GM12892 (cell line): ENCODE measurements around the gene APOBR.
"Not testable (repeated sequence)": the region's sequence is repeated elsewhere in the genome, so short reads cannot be mapped to it uniquely, and the experiment has no call there.

ENCODE experiments used
- DNase-seq: peaks from one replicate; pipeline ENCODE4 v3.0.0; 2011; ENCODE audit not compliant: insufficient read length
- FAIRE-seq: peaks from 2 replicates; lab custom pipeline; 2011; peaks lifted over from hg19 to GRCh38; lab: Jason Lieb, UNC
- POLR2A ChIP-seq: IDR thresholded peaks from 2 replicates; pipeline ENCODE4 v1.6.1; 2011; ENCODE audit warnings: low read depth, low read length, control low read depth
- POLR2AphosphoS5 ChIP-seq: IDR thresholded peaks from 2 replicates; pipeline ENCODE4 v1.6.1; 2011; ENCODE audit warnings: low read depth, low read length, control low read depth
- TAF1 ChIP-seq: IDR thresholded peaks from 2 replicates; pipeline ENCODE4 v1.6.1; 2011; ENCODE audit warnings: low read depth, mild to moderate bottlenecking, control low read depth, low read length, borderline replicate concordance

APOBR gene

DNA sequence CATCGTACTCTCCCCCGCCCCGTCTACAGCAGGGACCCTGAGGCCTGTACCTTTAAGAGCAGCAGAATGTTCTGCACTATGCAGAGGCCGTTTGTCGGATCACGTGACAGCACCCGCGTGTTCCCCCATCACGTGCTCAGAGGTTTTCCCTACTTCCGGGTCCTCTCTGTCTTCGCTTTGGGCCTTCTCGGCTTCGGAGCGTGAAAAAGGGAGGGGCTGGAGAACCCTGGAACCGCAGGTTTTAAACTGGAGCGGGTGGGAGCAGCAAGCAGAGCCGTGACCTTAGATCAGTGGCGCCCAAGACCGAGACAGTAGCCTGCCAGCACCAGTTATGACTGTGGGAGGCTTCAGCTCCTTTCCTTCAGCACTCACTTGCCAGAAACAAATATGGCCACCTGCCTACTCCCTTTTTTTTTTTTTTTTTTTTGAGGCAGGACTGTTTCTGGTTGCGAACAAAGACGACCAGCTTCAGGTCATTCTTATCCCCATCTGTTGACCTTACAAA lies 2.4 kb upstream of the APOBR start, which contains the start of gene CLN3:
CLN3 (minus strand) TSS at position 105 of the 505 bp plus-strand sequence. CDS start 315 bp downstream, outside the sequence.
- FAIRE-seq, result peak; percentile 86
- TF ChIP-seq POLR2A (peak; percentile 46; the same call in 1 of the 2 replicates), TAF1 (no peak), POLR2AphosphoS5 (no peak)

DNA sequence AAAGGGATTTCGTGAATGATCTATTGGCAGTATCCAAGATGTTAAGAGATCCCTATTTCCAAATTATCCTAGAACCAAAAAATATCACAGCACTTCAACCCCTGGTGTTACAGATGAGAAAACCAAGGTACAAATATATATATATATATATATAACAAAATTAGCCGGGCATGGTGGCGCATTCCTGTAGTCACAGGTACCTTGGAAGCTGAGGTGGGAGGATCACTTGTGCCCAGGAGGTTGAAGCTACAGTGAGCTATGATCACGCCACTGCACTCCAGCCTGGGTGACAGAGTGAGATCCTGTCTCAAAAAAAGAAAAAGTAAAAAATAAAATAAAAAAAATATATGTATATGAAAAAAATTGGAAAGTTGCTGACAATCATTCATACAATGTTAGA lies 1.9 kb upstream of the APOBR start:
- TF ChIP-seq POLR2AphosphoS5 (no peak), TAF1 (no peak), POLR2A (no peak)
- FAIRE-seq, result no peak
- no peak for DNase-seq

More for the DNA sequence above, 2.4 kb upstream of the APOBR start, which contains the start of gene CLN3:
- peak; percentile 87 for DNase-seq

DNA sequence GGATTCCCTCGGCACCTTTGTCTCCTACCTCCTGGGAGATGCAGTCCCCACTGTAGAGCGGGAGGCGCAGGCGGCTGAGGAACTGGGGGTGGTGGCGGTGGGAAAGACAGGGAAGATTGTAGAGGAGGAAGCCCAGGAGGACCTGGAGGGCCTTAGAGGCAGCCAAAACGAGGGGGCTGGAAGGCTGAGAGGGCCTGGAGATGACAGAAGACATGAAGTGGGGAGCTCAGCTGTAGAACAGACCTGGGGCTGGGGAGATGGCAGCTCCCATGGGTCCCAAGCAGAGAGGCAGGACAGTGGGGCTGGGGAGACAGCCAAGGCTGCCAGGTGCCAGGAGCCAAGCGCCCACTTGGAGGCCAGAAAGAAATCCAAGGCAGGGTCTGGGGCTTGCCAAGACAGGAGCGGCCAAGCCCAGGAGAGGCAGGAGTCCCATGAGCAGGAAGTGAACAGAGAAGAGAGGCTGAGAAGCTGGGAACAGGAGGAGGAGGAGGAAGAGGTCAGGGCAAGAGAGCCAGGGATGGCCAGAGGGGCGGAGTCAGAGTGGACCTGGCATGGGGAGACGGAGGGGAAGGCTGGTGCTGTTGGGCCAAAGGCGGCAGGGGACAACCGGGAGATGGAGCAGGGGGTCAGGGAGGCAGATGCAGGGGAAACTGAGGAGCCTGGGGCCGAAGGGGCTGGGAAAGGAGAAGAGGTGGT lies 803 bp downstream of the APOBR start:
- no peak for TF ChIP-seq TAF1
- TF ChIP-seq POLR2AphosphoS5, result no peak
- TF ChIP-seq POLR2A, result no peak
- no peak for FAIRE-seq
- no peak for DNase-seq

DNA sequence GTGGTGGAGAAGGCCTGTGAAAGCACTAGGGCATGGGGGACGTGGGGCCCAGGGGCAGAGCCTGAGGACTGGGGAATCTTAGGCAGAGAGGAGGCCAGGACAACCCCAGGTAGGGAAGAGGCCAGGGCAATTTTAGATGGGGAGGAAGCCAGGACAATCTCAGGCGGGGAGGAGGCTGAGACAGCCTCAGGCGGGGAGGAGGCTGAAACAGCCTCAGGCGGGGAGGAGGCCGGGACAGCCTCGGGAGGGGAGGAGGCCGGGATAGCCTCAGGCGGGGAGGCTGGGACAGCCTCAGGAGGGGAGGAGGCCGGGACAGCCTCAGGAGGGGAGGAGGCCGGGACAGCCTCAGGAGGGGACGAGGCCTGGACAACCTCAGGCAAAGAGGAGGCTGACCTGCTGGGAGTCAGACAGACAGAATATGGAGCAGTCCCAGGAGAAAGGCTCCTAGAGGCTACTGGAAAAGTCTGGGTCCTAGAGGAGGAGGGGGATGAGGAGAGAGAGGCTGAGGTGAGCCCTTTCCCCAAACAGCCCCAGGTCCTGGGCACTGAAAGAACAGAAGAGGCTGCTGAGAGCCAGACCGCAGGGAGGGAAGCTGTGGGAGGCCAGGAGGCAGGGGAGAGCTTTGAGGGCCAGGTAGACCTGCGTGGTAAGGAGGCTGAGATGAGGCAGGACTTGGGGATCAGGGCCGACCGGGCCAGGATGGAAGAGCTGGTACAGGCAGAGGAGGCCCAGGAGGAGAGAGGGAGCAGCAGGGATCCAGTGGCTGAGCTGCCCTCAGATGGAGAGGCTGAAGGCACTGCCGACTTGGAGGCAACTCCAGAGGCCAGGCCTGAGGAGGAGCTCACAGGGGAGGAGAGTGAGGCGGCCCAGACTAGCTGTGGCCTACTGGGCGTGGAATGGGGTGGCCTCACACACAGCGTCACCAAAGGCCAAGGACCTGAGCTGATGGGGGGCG lies 1.6 kb downstream of the APOBR start:
- TF ChIP-seq POLR2AphosphoS5, result no peak
- TF ChIP-seq TAF1, result no peak
- DNase-seq (no peak), FAIRE-seq (no peak)

DNA sequence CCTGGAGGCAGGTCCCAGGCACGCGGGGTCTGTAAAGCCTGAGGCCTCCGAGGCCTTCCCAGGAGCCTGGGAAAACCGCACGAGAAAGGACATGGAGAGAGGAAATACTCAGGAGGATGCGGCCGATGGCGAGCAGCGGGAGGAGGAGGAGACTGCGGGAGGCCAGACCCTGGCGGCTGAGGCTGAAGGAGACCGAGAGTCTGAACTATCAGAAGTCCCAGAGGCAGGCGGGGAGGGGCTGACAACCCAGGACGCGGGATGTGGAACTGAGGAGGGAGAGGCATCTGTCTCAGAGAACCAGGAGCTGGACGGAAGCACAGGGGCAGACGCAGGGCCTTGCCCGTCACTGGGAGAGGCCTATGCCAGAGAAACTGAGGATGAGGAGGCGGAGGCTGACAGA lies 2.4 kb downstream of the APOBR start:
- no peak for TF ChIP-seq POLR2A
- no peak for TF ChIP-seq POLR2AphosphoS5
- no peak for TF ChIP-seq TAF1
- DNase-seq, result no peak
- FAIRE-seq, result no peak

DNA sequence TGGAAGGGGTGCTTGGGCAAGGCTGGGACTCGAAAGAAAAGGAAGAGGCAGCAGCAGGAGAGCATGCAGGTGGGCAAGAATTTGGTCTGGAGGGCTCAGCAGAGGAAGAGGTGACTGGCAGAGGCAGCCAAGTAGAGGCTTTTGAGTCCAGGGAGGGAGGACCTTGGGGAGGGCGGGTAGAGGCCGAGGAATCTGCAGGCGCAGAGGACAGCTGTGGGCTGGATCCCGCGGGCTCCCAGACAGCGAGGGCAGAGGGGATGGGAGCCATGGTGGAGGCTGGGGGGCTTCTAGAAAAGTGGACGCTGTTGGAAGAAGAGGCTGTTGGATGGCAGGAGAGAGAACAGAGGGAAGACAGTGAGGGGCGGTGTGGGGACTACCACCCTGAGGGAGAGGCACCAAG lies 2.9 kb downstream of the APOBR start:
- TF ChIP-seq POLR2A (no peak), TAF1 (no peak), POLR2AphosphoS5 (no peak)

DNA sequence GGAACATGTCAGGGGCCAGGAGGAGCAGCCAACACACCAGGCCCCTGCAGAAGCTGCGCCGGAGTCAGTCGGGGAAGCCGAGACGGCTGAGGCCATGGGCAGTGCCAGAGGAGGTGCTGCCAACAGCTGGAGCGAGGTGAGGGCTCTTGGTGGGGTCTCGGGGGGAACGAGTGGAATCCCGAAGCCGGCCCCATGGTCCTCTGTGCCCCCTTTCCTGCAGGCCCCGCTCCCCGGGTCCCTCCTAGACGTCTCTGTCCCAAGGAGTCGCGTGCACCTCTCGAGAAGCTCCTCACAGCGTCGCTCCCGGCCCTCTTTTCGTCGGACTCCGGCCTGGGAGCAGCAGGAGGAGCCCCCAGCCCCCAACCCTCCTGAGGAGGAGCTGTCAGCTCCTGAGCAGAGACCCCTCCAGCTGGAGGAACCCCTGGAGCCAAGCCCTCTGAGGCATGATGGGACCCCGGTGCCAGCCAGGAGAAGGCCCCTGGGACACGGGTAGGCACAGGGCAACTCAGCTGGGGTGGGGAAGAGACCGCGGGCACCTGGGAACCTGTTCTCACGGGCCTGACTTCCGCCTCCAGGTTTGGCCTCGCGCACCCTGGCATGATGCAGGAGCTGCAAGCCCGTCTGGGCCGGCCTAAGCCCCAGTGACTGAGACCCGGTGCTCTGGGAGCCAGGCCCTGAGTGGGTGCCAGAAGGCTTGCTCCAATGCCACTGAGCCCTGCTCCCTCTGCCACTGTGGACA lies 3.6 kb downstream of the APOBR start:
- DNase-seq (no peak), FAIRE-seq (no peak)
- no peak for TF ChIP-seq POLR2AphosphoS5
- no peak for TF ChIP-seq TAF1
- no peak for TF ChIP-seq POLR2A

More for the DNA sequence above, 2.9 kb downstream of the APOBR start:
- FAIRE-seq, result no peak
- DNase-seq, result no peak

DNA sequence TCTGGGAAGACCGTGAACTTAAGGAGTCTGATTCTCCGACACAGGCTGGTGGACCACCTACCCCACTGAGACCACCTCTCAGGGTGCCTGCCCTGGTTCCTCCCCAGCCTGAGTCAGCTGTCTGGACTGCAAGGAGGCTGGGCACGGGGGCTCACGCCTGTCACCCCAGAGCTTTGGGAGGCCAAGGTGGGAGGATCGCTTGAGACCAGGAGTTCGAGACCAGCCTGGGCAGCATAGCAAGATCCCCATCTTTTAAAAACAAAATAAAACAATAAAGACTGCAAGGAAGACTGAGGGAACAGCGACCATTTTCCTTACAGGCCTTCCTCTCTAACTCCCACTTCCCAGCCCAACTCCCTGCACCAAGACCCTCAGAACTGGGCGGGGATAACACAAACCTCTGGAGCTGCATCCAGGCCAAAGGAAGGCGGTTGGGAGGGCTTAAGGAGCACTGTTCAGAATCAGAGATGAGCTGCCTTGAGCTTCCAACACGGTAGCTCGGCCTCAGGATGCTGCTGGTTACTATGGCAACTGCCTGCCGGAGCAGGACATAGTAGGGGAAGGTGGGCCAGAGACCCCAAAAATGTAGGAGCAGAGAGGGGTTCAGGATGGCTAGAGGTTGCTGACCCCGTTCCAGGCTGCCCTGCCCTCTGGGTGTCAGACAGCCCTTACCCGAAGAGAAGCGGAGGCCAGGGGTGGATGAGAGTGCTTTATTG lies 4.4 kb downstream of the APOBR start:
- no peak for FAIRE-seq
- no peak for DNase-seq
- TF ChIP-seq POLR2AphosphoS5 (no peak), POLR2A (no peak)

DNA sequence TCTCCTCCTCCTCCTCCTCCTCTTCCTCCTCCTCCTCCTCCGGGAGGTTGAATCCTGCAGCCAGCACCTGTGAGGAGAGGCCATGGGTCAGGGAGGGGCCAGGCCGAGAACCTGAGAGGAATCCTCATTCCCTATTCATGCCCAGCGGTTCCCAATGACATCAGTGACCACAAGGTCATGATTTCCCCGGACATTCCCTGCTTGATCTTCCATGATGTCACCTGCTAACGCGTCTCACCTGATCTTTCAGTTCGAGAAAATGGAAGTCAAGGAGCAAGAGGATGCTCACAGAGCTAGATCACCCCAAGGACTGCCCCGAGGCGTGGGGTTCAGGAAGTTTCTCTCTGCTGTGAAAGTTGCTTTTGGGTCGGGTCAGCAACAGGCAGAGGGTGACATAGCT lies 5.4 kb downstream of the APOBR start:
- FAIRE-seq, result no peak
- no peak for DNase-seq
- TF ChIP-seq TAF1, result no peak
- TF ChIP-seq POLR2A, result no peak
- TF ChIP-seq POLR2AphosphoS5, result no peak

DNA sequence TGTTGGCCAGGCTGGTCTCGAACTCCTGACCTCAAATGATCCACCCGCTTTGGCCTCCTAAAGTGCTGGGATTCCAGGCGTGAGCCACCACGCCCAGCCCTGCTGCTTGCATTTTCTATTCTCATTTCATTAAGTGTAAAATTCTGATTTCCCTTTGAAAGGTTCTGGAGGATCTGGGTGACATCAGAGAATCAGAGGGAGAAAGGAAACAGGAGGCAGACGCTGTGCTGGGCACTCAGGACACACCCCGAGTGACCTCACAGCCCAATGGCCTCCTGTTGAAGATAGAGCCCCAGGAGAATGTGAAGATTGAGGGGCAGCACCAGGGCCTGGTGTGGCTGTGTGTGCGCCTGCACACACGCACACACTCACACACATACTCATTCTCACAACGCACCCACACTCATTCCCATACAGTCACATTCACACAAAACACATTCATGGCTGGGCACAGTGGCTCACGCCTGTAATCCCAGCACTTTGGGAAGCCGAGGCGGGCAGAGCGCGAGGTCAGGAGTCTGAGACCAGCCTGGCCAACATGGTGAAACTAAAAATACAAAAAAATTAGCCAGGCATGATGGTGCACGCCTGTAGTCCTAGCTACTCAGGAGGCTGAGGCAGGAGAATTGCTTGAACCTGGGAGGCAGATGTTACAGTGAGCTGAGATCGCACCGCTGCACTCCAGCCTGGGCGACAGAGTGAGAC lies 6.2 kb downstream of the APOBR start:
- DNase-seq, result not testable (repeated sequence)
- FAIRE-seq, result peak; percentile 56
